Ramos (cell line): Measurements from ENCODE around the gene INPP5D.
"Not testable (repeated sequence)": the region's sequence is repeated elsewhere in the genome, so short reads cannot be mapped to it uniquely, and the experiment has no call there.

Experiments used
- in situ Hi-C: fragments of 300-500 bp; cut with MboI; formaldehyde crosslinking; loops from one replicate; pipeline ENCODE4 v1.14.3; 2022; ENCODE audit warnings: low sequenced_read_pairs; ENCODE audit not compliant: unreplicated experiment

INPP5D gene

DNA sequence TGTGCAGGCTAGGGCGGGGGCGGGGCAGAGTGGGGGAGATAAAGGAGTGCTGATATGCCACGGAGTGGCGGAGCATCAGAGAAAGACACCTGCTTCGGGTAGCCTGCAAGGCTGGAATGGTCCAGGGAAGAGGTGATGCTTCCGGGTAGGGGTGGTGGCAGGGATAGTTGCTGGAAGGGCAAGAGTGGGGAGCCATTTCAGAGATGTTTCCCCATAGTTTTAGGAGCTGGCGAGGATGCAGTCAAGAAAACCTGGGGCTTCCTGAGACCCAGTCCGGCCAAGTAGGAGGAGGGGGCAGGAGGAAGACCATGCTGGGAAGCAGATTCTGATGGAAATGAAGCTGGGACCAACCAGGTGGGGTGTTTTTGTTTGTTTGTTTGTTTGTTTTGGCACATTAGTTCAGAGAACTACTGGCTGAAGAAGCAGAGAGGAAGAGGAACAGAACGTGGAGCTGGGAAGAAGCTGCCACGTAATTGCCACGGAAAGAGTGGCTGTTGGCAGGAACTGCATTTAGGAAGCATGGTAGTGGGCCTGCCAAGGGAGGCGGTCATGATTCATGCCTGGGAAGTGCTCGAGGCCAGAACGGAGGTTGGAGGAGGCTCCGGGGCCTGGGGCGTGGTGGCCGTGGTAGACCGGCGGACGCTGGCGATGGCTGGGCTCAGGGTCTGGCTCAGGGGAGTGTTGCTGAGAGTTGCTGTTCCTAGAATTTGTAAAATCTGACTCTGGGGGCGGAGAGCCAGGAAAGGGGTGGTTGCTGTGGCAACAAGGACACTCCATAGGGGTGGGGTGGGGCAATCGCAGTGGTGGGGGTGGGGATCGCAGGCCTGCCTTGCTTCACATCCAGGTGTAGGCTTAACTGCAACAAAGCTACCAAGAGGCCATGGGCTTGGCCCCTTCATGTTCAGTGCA lies 8.6 kb upstream of the INPP5D start:
- in situ Hi-C loops: no loop called here

DNA sequence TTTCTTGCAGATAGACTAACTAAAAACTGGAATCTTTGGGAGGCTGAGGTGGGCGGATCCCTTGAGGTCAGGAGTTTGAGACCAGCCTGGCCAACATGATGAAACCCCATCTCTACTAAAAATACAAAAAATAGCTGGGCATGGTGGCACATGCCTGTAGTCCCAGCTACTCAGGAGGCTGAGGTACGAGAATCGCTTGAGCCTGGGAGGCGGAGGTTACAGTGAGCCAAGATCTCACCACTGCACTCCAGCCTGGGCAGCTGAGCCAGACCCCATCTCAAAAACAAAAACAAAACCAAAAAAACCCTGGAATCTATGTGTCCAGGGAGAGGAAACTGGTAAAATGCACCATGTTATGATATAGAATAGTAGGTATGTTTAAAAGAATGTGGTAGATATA lies 7.6 kb upstream of the INPP5D start:
- in situ Hi-C loops: not testable (repeated sequence)

DNA sequence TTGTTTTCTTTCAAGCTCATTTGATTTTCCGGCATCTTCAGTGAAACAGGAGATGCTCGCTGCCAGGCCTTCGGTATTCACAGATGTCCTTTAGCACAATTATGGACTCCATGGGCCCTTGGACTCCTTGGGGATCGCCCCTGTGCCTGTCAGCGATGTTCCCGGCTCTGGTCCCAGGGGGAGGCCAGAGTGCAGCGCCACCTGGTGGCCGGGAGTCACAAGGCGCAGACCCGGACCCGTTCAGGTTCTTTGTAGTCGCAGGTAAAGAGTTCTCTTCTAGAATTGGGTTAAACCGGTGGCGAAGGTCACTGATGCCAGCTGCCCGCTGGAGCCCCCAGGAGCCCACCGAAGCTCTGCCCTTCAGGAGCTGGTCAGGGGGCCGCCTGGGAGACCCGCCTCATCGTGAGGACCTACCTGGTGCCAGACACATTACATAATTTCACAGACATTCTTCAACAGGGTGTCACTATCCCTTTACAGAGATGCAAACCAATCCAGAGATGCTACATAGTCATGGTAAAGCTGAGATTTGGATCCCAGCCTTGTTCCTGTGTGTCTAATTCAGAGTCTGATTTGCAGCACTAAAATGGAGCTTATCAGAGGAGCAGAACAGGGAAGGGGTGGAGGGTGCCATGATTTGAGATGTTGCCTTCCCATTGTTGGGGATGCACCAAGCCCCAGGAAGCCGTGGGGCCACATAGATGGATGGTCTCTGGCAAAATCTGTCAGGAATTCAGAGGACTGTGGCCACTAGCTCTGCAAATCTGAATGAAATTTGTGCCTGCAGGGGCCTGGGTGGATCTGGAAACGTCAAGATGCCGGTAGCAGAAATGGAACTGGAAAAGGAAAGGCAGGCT lies 6.0 kb upstream of the INPP5D start:
- in situ Hi-C loops: no loop called here

DNA sequence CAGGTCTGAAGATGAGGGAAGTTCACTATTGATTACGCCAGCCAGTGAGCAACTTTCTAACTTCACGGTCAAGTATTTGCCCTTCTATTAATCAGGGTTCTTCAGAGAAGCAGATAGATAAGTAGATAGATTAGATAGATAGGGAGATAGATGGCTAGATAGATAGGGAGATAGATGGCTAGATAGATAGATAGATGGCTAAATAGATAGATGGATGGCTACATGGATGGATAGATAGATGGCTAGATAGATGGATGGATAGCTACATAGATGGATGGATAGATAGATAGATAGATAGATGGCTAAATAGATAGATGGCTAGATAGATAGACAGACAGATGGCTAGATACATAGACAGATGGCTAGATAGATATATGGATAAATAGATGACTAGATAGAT lies 4.8 kb upstream of the INPP5D start:
- in situ Hi-C loops: no loop called here

DNA sequence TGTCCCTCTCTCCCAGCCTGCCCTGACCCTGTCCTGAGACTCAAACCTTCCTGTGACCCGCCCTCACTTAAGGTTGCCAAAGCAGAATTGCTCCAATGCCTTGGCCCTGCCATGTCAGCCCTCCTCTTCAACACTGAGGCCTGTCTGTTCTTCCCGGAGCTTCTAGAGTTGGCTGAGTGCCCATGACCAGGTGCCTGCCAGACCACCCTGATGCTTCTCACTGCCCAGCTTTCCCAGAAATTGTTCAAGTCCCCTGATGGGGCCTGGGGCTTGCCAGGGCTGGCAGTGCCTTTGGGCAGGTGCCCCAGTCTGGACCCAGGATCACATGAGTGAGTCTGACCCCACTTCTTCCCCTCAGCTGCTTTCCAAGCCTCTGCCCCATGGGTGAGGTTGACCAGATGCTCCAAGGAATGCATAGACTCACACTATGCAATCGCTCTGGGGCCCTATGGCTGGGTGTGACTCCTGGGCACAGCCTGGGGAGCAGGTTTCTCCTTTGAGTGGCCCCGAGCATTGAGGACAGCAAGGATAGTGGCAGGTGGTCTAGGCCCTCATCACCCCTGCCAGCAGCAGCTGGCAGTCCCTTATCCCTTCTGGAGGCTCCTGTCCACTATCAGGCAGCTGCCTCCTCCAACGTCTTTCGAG lies 3.1 kb upstream of the INPP5D start:
- in situ Hi-C loops: no loop called here

DNA sequence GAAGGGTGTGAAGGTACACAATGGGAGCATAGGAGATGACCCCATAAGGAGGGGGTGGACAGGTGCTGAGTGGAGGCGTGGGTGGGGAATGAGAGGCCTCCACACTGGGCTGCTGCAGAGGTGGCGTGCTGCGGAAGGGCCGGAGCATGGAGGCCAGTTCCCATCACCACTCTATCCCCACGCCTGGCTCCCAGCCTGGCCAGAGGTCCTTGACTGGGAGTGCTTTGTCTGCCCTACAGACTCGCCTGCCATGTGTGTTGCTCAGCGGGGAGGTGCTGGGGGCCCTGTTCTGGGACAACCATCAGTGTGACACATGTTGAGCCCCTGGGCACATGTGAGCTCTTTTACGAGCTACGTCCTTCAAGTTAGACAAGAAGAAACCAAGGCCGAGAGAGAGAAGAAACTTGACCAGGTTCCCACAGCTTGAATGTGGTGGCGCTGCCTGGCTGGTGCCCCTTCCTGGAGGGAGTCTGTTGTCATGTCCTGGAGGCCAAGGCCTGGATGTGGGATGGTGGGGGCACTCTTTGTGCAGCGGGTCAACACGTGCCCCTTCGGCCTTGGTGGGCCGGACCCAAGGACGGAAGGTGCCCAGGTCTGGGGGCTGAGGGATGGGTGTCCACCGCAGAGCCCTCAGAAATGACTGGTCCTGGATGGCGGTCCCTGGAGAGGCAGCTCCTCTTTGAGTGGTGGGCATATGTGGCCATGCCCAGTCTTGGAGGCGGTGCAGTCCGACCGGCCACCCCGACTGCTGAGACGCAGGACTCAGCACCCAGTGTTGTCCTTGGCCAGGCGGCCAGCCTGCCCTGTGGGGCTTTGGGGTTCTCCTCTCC lies 1.2 kb upstream of the INPP5D start:
- in situ Hi-C loops: no loop called here

DNA sequence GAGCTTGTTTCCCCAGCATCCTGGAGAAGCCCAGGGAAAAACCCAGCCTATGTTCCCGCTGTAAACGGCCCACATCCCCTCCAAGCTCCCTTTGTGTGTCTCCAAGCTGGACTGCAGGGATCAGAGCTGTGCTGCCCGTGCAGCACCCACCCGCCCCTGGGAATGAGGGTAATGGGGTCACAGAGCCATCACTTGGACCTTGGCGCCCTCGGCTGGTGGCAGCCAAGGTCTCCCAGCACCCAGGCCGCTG lies 670 bp upstream of the INPP5D start:
- in situ Hi-C loops: no loop called here

DNA sequence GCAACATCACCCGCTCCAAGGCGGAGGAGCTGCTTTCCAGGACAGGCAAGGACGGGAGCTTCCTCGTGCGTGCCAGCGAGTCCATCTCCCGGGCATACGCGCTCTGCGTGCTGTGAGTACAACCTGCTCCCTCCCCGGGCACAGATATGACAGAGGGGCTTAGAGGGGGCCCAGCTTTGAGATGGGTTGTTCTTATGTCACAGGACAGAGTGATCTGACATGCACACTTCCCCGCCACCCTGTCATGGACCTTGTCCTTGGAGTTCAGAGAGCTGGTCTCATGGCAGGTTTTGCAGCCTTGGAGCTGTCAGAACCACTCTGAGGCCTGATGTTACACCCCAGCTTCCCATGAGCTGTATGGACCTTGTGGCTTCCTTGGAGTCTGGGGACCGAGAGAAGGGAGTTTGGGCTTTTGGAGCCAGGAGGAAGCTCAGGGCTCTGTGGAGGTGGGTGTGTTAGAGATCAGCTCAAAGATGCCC lies 398 bp downstream of the INPP5D start:
- in situ Hi-C loops: no loop called here

DNA sequence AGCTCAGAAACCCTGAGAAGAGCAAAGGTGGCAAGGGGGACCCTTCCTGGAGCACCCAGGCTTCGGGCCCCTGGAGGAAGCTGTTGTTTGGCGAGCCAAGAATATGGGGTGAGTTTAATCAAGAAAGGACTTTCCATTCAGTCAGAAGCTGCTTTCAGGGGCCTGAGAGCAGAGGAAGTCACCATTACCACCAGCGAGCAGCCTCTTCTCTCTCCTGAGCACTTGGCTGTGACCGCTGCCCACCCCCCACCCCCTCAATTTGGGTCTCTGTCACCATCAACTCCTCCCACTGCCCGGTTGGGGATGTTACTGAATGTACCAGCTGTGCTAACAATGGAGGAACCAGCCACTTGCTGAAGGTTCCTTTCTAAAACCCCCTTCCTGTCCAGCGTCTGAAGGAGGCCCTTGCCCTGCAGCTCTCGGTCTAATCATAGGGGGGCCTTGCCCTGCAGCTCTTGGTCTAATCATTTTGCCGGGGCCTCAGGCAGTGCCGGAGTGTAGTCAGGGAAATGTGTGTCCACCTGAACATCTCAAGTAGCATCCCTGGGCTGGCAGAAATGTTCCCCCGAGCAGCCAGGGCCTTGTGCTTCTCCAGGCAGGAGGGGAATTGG lies 943 bp downstream of the INPP5D start:
- in situ Hi-C loops: no loop called here

DNA sequence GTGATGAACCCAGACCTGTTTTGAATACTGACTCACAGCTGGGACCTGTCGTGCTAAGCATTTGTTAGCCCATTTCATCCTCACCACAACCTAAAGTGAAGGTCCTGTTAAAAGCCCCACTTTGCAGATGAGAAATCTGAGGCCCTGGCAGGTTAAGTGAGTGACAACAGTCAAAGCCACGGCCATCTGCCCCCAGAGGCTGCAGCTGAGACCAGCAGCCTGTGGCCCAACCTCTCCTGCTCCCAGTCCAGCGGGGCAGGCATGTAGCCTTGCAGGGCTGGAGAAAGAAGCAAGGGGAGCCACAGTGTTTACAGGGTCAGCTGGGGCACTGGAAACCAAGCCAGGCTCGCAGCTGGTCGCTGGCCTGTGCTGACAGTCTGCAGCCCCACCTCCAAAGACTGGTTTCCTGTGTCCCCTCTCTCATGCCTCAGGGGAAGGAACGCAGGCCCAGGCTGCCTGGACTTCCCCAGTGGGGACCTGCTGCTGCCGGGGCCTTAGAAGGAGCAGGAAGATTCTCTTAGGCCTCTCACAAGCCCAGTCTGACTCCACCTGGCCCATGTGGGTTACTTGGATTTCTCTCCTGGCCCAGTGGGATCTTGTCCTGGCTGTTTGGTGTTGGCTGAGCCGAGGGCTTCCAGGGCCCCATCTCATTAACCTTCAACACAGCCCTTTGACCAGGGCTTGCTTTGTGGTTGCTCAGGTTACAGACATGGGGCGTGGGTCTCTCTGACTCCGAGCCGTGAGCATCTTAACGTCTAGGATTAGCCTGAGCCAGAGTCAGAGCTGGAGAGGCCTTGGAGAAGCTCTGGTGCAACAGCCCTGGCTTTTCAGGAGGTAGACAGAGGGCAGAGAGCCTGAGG lies 1.7 kb downstream of the INPP5D start:
- in situ Hi-C loops: no loop called here

DNA sequence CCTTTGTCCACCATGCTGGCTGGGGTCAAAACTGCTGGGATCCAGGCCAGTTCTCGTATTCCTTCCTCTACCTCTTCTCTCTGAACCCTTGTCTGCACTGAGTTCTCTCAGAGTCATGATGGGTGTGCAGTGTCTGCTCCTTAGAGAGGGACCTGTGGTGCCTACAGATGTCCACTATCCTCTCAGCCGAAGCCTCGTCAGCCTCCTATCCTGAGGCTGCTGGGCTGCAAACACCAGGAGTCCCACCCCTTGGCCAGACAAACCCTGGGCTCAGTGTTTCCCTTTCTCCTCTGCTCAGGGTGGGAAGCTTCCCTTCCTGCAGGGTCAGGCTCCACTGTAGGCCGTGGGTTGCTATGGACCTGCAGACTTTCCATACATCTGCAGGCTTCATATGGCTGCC lies 2.3 kb downstream of the INPP5D start:
- in situ Hi-C loops: no loop called here

DNA sequence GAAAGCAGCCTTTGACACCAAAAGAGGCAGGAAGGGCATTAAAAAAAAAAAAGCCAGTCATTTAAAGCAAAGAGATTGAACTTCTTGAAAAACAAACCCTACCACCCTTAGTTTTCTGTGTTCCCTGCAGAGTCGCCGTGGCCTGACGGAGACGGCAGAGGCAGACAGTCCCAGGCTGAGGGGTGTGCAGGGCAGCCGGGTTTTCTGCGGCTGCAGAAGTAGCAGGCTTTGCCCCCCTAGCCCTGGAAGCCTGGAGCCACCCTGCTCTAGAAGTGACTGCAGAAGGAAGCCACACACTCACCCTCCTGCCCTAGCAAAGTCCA lies 2.8 kb downstream of the INPP5D start:
- in situ Hi-C loops: no loop called here

DNA sequence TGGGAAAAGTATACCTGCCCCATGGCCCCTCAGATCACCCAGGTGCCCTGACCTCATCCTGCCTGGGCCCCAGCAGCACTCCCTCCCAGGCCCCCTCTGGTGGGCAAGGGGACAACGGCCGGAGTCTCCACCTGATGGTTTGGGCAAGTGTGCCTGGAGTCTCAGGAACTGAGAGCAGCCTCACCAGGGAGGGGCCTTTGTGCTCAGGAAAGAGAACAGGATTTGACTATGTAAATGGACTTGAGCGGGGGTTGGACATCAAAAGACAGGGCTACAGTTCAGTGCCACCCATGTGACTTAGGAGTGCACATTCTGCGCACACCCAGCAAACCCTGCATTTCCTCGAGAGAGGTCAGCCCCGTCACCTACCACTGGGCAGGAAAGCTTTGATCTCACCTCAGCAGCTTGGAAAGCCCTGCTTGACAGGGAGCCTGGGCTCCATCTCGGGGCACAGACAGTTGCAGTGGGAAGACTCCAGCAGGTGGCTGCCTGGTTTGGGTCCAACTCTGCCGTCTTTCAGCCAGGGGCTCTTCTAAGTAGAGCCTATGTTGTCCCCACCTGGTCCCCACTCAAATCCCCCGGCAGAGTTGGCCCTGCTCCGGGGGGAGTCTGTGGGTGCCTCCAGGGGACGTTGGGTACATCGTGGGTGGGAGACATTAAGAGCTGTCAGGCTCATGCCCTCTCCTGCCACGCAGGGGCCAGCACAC lies 3.3 kb downstream of the INPP5D start:
- in situ Hi-C loops: no loop called here

DNA sequence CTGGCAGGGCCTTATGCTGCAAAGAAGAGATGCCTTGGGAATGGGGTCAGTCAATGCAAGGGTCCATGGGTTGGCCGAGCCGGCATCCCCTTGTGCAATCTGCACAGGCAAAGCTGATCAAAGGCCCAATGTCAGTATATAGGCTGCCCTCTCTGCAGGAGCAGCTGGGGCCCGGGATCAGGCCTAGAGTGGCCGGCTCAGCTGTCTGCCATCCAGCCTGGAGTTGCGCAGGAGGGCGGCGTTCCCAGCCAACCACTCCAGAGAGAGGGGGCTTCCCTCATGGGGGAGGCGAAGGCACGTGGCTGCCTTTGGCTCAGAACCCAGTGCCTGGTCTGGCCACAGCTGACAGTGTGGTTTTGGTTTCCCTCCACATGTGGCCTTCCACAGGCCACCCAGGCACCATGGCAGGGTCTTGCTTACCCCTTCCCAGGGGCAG lies 3.9 kb downstream of the INPP5D start:
- in situ Hi-C loops: no loop called here

DNA sequence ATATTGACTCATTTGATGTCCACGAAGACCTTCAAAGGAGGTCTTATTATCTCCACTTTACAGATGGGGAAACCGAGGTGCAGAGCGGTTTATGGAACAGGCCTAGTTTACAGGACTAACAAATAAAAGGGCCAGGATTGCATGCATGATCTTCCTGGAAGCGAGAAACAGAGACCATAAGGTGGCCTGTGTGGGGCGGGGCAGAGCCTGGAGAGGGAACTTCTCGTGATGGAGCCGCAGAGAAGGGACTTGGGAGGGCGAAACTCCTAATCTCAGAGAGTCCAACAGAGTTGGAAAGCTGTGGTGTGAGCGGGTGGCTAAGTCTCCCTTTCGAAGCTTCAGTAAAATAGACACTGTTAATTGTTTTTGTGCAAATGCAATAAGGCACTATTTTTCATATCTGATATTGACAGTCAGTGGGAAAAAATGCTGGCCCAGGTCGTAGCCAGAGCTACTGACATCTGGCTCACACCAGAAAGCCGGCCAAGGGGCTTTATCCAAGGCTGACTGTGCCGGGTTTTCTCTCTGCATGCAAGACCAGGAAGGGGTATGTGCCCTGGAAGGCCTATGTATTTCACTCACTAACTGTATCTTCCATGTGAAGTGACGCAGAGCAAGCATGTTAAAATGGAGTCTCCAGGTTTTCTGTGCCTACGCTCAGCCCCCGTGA lies 4.5 kb downstream of the INPP5D start:
- in situ Hi-C loops: no loop called here

DNA sequence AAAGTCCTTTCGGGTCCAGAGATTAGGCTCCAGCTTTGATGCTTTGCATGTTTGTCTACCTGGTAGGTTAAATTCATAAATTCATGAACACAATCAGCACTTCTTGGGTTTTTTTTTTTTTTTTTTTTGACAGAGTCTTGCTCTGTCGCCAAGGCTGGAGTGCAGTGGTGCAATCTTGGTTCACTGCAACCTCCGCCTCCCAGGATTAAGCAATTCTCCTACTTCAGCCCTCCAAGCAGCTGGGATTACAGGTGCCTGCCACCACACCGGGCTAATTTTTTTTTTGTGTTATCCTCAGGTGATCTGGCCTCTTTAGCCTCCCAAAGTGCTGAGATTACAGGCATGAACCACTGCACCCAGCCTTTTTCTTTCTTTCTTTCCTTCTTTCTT lies 5.1 kb downstream of the INPP5D start:
- in situ Hi-C loops: not testable (repeated sequence)

DNA sequence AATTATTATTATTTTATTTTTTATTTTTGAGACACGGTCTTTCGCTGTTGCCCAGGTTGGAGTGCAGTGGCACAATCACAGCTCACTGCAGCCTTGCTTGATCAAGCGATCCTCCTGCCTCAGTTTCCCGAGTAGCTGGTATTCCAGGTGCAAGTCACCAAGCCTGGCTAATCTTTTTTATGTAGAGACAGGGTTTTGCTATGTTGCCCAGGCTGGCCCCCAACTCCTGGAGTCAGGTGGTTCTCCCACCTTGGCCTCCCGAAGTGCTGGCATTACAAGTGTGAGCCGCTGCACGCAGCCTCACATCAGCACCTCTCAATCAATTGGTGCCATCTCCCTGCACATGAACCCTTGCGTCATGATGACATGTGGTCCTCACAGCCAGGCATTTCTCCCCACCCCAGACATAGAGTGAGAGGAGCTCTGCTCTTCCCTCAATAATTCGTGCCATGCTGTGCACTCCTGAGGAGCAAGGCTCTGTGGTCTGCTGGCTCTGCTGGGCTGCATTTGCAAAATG lies 5.9 kb downstream of the INPP5D start:
- in situ Hi-C loops: no loop called here
